ENCODE data around the gene CARF.
"Not testable (repeated sequence)": the region's sequence is repeated elsewhere in the genome, so short reads cannot be mapped to it uniquely, and the experiment has no call there.

The CARF gene

GRCh38 chr2:202934456-202934855 lies 22.4 kb downstream of the CARF start:
- DNase-seq = no peak

GRCh38 chr2:202938960-202939359 lies 26.9 kb downstream of the CARF start:
- no peak for DNase-seq

- DNase-seq = peak; percentile 6
These were observed 29.7 kb downstream of the CARF start for GRCh38 chr2:202941771-202942170.

- no peak for DNase-seq
These were observed 32.3 kb downstream of the CARF start for GRCh38 chr2:202944408-202944807.

- DNase-seq = no peak
These were observed 32.7 kb downstream of the CARF start for GRCh38 chr2:202944816-202945215.

- DNase-seq = no peak
These were observed 33.4 kb downstream of the CARF start for GRCh38 chr2:202945497-202945896.

GRCh38 chr2:202949333-202949732 lies 37.3 kb downstream of the CARF start:
- not testable (repeated sequence) for DNase-seq

GRCh38 chr2:202950592-202950991 lies 38.5 kb downstream of the CARF start:
- no peak for DNase-seq

- no peak for DNase-seq
These were observed 48.4 kb downstream of the CARF start for GRCh38 chr2:202960524-202960923.

GRCh38 chr2:202963712-202964111 lies 51.6 kb downstream of the CARF start:
- DNase-seq = no peak

- no peak for DNase-seq
These were observed 53.9 kb downstream of the CARF start for GRCh38 chr2:202965810-202966460.

- DNase-seq = not testable (repeated sequence)
These were observed 57.3 kb downstream of the CARF start for GRCh38 chr2:202969404-202969803.

GRCh38 chr2:202976809-202977208 lies 64.7 kb downstream of the CARF start:
- no peak for DNase-seq

- no peak for DNase-seq
These were observed 70.9 kb downstream of the CARF start for GRCh38 chr2:202982779-202983491.

- DNase-seq = no peak
These were observed 77.7 kb downstream of the CARF start for GRCh38 chr2:202989749-202990148.

GRCh38 chr2:202990501-202990900 lies 78.4 kb downstream of the CARF start:
- no peak for DNase-seq

GRCh38 chr2:202997113-202997512 lies 85.0 kb downstream of the CARF start:
- DNase-seq = not testable (repeated sequence)

- DNase-seq = peak; percentile 3
These were observed 90.2 kb downstream of the CARF start for GRCh38 chr2:203002054-203002821.

- no peak for DNase-seq
These were observed 91.6 kb downstream of the CARF start for GRCh38 chr2:203003716-203004115.

- DNase-seq = peak; percentile 82
These were observed 102.6 kb downstream of the CARF start, which contains the start of gene NBEAL1 for GRCh38 chr2:203014456-203015199. Gene NBEAL1 (plus strand): TSS chr2:203014875. CDS start chr2:203016385, 1,510 bp downstream.

- no peak for DNase-seq
These were observed 104.6 kb downstream of the CARF start for GRCh38 chr2:203016716-203017115.

GRCh38 chr2:203018181-203018580 lies 106.1 kb downstream of the CARF start:
- DNase-seq = no peak

GRCh38 chr2:203019142-203019541 lies 107.1 kb downstream of the CARF start:
- no peak for DNase-seq
